Body of pancreas (tissue), 4 donors: ENCODE measurements around the gene ACADSB. TPM values are rescaled to one million over a fixed set of nuclear protein-coding genes. Genes with fewer than 3 reads are reported as not detected.

Experiments
- ATAC-seq: fragments of 150-250 bp; one replicate; pipeline ENCODE4 v1.9.1; 2016
- DNase-seq, 4 donors: peaks; one replicate each; pipeline ENCODE4 v3.0.0-alpha.2; 2019
- H3K27ac ChIP-seq, 4 donors: fragments of 200-600 bp; sonication (generic); 1 replicate in 3 of 4; 2 replicates in 1 of 4; pipeline versions ENCODE4 v1.5.1 to v1.6.1; 2016 to 2019; ENCODE audit warnings: mild to moderate bottlenecking in 1 of 4, mixed read lengths in 1 of 4, moderate library complexity in 1 of 4
- H3K27me3 ChIP-seq, 2 donors: fragments of 200-600 bp; sonication (generic); one replicate each; pipeline ENCODE4 v1.6.0; 2016; ENCODE audit warnings: mild to moderate bottlenecking in 1 of 2
- H3K36me3 ChIP-seq, 2 donors: fragments of 200-600 bp; sonication (generic); replicated peaks in 1 of 2; 2 replicates each; pipeline ENCODE4 v1.5.1; 2016; ENCODE audit warnings: low read depth in 2 of 2; ENCODE audit not compliant: insufficient read depth in 1 of 2
- H3K4me1 ChIP-seq: fragments of 200-600 bp; sonication (generic); one replicate; pipeline ENCODE4 v1.6.0; 2016
- H3K4me3 ChIP-seq, 2 donors: fragments of 200-600 bp; sonication (generic); 1 replicate in 1 of 2; 2 replicates in 1 of 2; pipeline ENCODE4 v1.5.1; 2016 to 2019
- H3K9me3 ChIP-seq, 3 donors: fragments of 200-600 bp; sonication (generic); 1 replicate in 2 of 3; 2 replicates in 1 of 3; pipeline ENCODE4 v1.5.1; 2016
- CTCF ChIP-seq, 7 experiments: fragments of 450-650 bp in 4 of 7; fragments of 200-600 bp in 3 of 7; sonication (generic) in 3 of 7; IDR thresholded peaks; one replicate each; pipeline ENCODE4 v1.5.1; 2016 to 2019; ENCODE audit warnings: antibody characterized with exemption in 7 of 7
- POLR2A ChIP-seq, 3 donors: fragments of 450-650 bp; IDR thresholded peaks; one replicate each; pipeline ENCODE4 v1.6.1; 2016; ENCODE audit warnings: antibody characterized with exemption in 3 of 3, mild to moderate bottlenecking in 2 of 3
- WGBS, 2 donors: methylation state at CpG; one replicate each; pipeline ENCODE4 v1.1.5; 2017; 5-methylcytosine and 5-hydroxymethylcytosine counted together
- intact Hi-C: fragments of 100-400 bp; cut with DNase I; formaldehyde crosslinking; loops from one replicate; pipeline ENCODE4 v1.15.1; 2023
- total RNA-seq, 2 donors: library from RNA; depleted of rRNA; stranded (reverse); fragments of >200 nt; gene quantifications; one replicate each; pipeline ENCODE4 v1.1.0, GENCODE V29; 2016

ACADSB gene
- total RNA-seq, 2 donors from 2014 or later = 13.8 to 21.8 TPM

- ATAC-seq = no peak
- Histone ChIP-seq H3K27me3 (no peaks in the 10 kb centered on the region), H3K9me3 (no peaks in the 10 kb centered on the region), H3K27ac (no peak overlapping the region), H3K4me3 (no peak overlapping the region), H3K4me1 (peaks cover 14% of the 10 kb centered on the region), H3K36me3 (peaks cover 5 to 12% of the 10 kb centered on the region in 2 donors)
- WGBS, 2 donors = 85 to 97% methylated on average over 3 of the region's 3 CpGs
- TF ChIP-seq CTCF (IDR thresholded peaks at IDR 0.05) (no peak), POLR2A (IDR thresholded peaks at IDR 0.05) (no peak)
- intact Hi-C loops = no loop called here
- no peak for DNase-seq
Observed at GRCh38 chr10:122998934-122999333, 9.9 kb upstream of the ACADSB start.

- H3K4me3 ChIP-seq = no peak overlapping the region
- WGBS, 2 donors = 49 to 52% methylated on average over 3 of the region's 3 CpGs
- H3K27me3 ChIP-seq = no peaks in the 10 kb centered on the region
- peaks cover 18% of the 10 kb centered on the region for H3K4me1 ChIP-seq
- TF ChIP-seq POLR2A (IDR thresholded peaks at IDR 0.05) (no peak), CTCF (IDR thresholded peaks at IDR 0.05) (no peak)
- H3K36me3 ChIP-seq = peaks cover 1 to 8% of the 10 kb centered on the region in 2 donors
- H3K27ac ChIP-seq = no peak overlapping the region
- DNase-seq = no peak
- H3K9me3 ChIP-seq = no peaks in the 10 kb centered on the region
- no peak for ATAC-seq
- intact Hi-C loops = no loop called here
Observed at GRCh38 chr10:122999347-122999746, 9.5 kb upstream of the ACADSB start.

- H3K4me1 ChIP-seq = peaks cover 26% of the 10 kb centered on the region
- DNase-seq = no peak
Observed at GRCh38 chr10:123000155-123000554, 8.7 kb upstream of the ACADSB start.

DNA sequence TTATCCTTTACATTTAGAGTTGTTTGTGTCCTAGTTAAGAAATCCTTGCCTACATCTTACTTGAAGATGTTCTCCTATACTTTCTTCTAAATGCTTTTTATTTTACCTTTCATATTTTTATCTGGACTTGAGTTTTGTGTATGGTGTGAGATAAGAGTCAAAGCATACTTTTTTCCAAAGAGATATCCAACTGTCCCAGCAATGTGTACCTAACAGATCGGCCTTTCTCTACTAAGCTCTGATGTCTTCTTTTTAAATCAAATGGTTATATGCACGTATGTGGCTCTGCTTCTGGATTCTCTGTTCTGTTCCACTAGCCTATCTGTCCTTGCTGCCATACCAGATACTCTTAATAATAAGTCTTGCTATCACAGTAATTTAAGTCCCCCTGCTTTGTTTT, 7.4 kb upstream of the ACADSB start:
- Histone ChIP-seq H3K27ac (no peak overlapping the region), H3K9me3 (no peaks in the 10 kb centered on the region), H3K27me3 (no peaks in the 10 kb centered on the region), H3K4me3 (no peak overlapping the region), H3K4me1 (peaks cover 38% of the 10 kb centered on the region), H3K36me3 (no peaks in the 10 kb centered on the region)
- no peak for ATAC-seq
- no peak for DNase-seq
- intact Hi-C loops = no loop called here
- TF ChIP-seq CTCF (IDR thresholded peaks at IDR 0.05) (no peak), POLR2A (IDR thresholded peaks at IDR 0.05) (no peak)
- 90 to 94% methylated on average over 2 of the region's 2 CpGs for WGBS, 2 donors

More at GRCh38 chr10:123000155-123000554, 8.7 kb upstream of the ACADSB start:
- Histone ChIP-seq H3K4me3 (no peak overlapping the region), H3K27me3 (no peaks in the 10 kb centered on the region), H3K9me3 (no peaks in the 10 kb centered on the region), H3K27ac (no peak overlapping the region), H3K36me3 (peaks cover 0 to 6% of the 10 kb centered on the region in 2 donors)
- intact Hi-C loops = no loop called here
- no peak for ATAC-seq
- 83 to 85% methylated on average over 3 of the region's 3 CpGs for WGBS, 2 donors
- TF ChIP-seq CTCF (IDR thresholded peaks at IDR 0.05) (no peak), POLR2A (IDR thresholded peaks at IDR 0.05) (no peak)

GRCh38 chr10:123004298-123004697, 4.5 kb upstream of the ACADSB start:
- H3K27ac ChIP-seq = no peak overlapping the region
- ATAC-seq = no peak
- TF ChIP-seq POLR2A (IDR thresholded peaks at IDR 0.05) (no peak), CTCF (IDR thresholded peaks at IDR 0.05) (no peak)
- no peak for DNase-seq
- H3K27me3 ChIP-seq = no peaks in the 10 kb centered on the region
- WGBS, 2 donors = 31 to 36% methylated on average over 2 of the region's 2 CpGs
- no peaks in the 10 kb centered on the region for H3K36me3 ChIP-seq
- H3K9me3 ChIP-seq = no peaks in the 10 kb centered on the region
- H3K4me3 ChIP-seq = no peak overlapping the region
- H3K4me1 ChIP-seq = peaks cover 47% of the 10 kb centered on the region
- intact Hi-C loops = no loop called here
